OCI-LY3 (cell line): ENCODE data around the gene ISX.

Experiments used
- H2AFZ ChIP-seq: fragments of 200-600, 300-600 bp; shearing (Covaris generic); 2 replicates; pipeline ENCODE4 v1.6.0; 2014; ENCODE audit warnings: antibody characterized with exemption, low read depth, low read length
- H3K27ac ChIP-seq: fragments of 200-600, 300-600 bp; sonication (generic); 2 replicates; pipeline ENCODE4 v1.5.1; 2014; ENCODE audit warnings: mild to moderate bottlenecking, low read length, moderate library complexity, mixed read lengths
- H3K27me3 ChIP-seq: fragments of 200-600, 300-600 bp; sonication (generic); 2 replicates; pipeline ENCODE4 v1.6.1; 2014; ENCODE audit warnings: low read depth, low read length, mixed read lengths
- H3K36me3 ChIP-seq: fragments of 200-600, 300-600 bp; sonication (generic); replicated peaks from 2 replicates; pipeline ENCODE3; 2014; ENCODE audit warnings: low read depth, low read length, mixed read lengths
- H3K4me1 ChIP-seq: fragments of 300-600, 200-600 bp; sonication (generic); 2 replicates; pipeline ENCODE4 v1.6.1; 2014; ENCODE audit warnings: low read length, mixed read lengths
- H3K4me2 ChIP-seq: fragments of 200-600, 300-600 bp; sonication (generic); 2 replicates; pipeline ENCODE4 v1.6.1; 2014; ENCODE audit warnings: low read length, mixed read lengths
- H3K4me3 ChIP-seq: fragments of 300-600, 200-600 bp; sonication (generic); 2 replicates; pipeline ENCODE4 v1.5.1; 2014; ENCODE audit warnings: antibody characterized with exemption, mild to moderate bottlenecking, low read length, moderate library complexity
- H3K79me2 ChIP-seq: fragments of 300-600, 200-600 bp; shearing (Covaris generic); 2 replicates; pipeline ENCODE4 v1.6.1; 2014; ENCODE audit warnings: mild to moderate bottlenecking, low read length, mixed read lengths
- H3K9ac ChIP-seq: fragments of 300-600, 200-600 bp; shearing (Covaris generic); 2 replicates; pipeline ENCODE4 v1.6.0; 2014; ENCODE audit warnings: mild to moderate bottlenecking, low read length, moderate library complexity
- H3K9me3 ChIP-seq: fragments of 200-600, 300-600 bp; shearing (Covaris generic); 2 replicates; pipeline ENCODE4 v1.6.1; 2014; ENCODE audit warnings: low read length, mixed read lengths; ENCODE audit not compliant: insufficient read depth
- H4K20me1 ChIP-seq: fragments of 200-600, 300-600 bp; sonication (generic); 2 replicates; pipeline ENCODE4 v1.6.1; 2016; ENCODE audit warnings: low read length, mixed read lengths; ENCODE audit not compliant: insufficient read depth
- CTCF ChIP-seq: fragments of 200-600, 300-600 bp; sonication (generic); IDR thresholded peaks from 2 replicates; pipeline ENCODE4 v1.5.1; 2014; ENCODE audit warnings: antibody characterized with exemption, low read length, low read depth
- EZH2phosphoT487 ChIP-seq: fragments of 200-600 bp; shearing (Covaris generic); IDR thresholded peaks from 2 replicates; pipeline ENCODE4 v1.6.1; 2018; ENCODE audit warnings: antibody characterized with exemption, mixed run types, low read depth

Gene ISX

GRCh38 chr22:35057155-35057554 lies 8.8 kb upstream of the ISX start:
- TF ChIP-seq EZH2phosphoT487 (no peak), CTCF (no peak)
- Histone ChIP-seq H3K36me3 (no peaks in the 10 kb centered on the region), H3K79me2 (no peaks in the 10 kb centered on the region), H2AFZ (no peak overlapping the region), H3K27me3 (no peaks in the 10 kb centered on the region), H3K4me2 (no peak overlapping the region), H3K9me3 (no peaks in the 10 kb centered on the region), H4K20me1 (no peaks in the 10 kb centered on the region), H3K4me3 (no peak overlapping the region), H3K9ac (no peak overlapping the region), H3K4me1 (no peaks in the 10 kb centered on the region; the same call in 1 of the 2 replicates), H3K27ac (no peak overlapping the region)

GRCh38 chr22:35059632-35060031 lies 6.3 kb upstream of the ISX start:
- Histone ChIP-seq H3K9ac (no peak overlapping the region), H3K4me3 (no peak overlapping the region), H3K79me2 (no peaks in the 10 kb centered on the region), H3K9me3 (no peaks in the 10 kb centered on the region), H3K27ac (no peak overlapping the region), H3K4me1 (peaks cover 3% of the 10 kb centered on the region), H3K4me2 (no peak overlapping the region), H3K27me3 (no peaks in the 10 kb centered on the region), H2AFZ (no peak overlapping the region), H4K20me1 (no peaks in the 10 kb centered on the region), H3K36me3 (no peaks in the 10 kb centered on the region)
- TF ChIP-seq CTCF (no peak), EZH2phosphoT487 (no peak)

- no peak for TF ChIP-seq EZH2phosphoT487
- TF ChIP-seq CTCF, result no peak
- Histone ChIP-seq H3K27ac (no peak overlapping the region), H2AFZ (no peak overlapping the region), H3K4me2 (no peak overlapping the region), H3K79me2 (no peaks in the 10 kb centered on the region), H3K4me3 (no peak overlapping the region), H3K9ac (no peak overlapping the region), H4K20me1 (no peaks in the 10 kb centered on the region), H3K9me3 (no peaks in the 10 kb centered on the region), H3K27me3 (no peaks in the 10 kb centered on the region), H3K36me3 (no peaks in the 10 kb centered on the region), H3K4me1 (peaks cover 9% of the 10 kb centered on the region)
Measured at GRCh38 chr22:35064664-35065063, 1.3 kb upstream of the ISX start.

GRCh38 chr22:35065183-35065582 lies 775 bp upstream of the ISX start:
- H3K4me3 ChIP-seq, result no peak overlapping the region
- H3K9me3 ChIP-seq, result no peaks in the 10 kb centered on the region
- H4K20me1 ChIP-seq, result no peaks in the 10 kb centered on the region
- no peaks in the 10 kb centered on the region for H3K79me2 ChIP-seq
- TF ChIP-seq CTCF (no peak), EZH2phosphoT487 (no peak)
- no peaks in the 10 kb centered on the region for H3K27me3 ChIP-seq
- H3K36me3 ChIP-seq, result no peaks in the 10 kb centered on the region
- peaks cover 9% of the 10 kb centered on the region for H3K4me1 ChIP-seq
- no peak overlapping the region for H3K27ac ChIP-seq
- no peak overlapping the region for H3K9ac ChIP-seq
- H3K4me2 ChIP-seq, result no peak overlapping the region
- no peak overlapping the region for H2AFZ ChIP-seq
